C4-2B (cell line): ENCODE data around the gene CMKLR1.

ENCODE experiments used
- H3K27ac ChIP-seq: fragments of 450-650 bp; 2 replicates; pipeline ENCODE4 v1.5.1; 2017
- CTCF ChIP-seq: fragments of 450-650 bp; conservative IDR thresholded peaks from 2 replicates; pipeline ENCODE4 v1.5.1; 2017; ENCODE audit warnings: mild to moderate bottlenecking
- ZFX ChIP-seq: fragments of 450-650 bp; IDR thresholded peaks from 2 replicates; pipeline ENCODE4 v1.6.1; 2017

The CMKLR1 gene

GRCh38 chr12:108306506-108306905 is 32.6 kb downstream of the CMKLR1 start:
- H3K27ac ChIP-seq: no peak overlapping the region
- TF ChIP-seq CTCF: no peak
- TF ChIP-seq ZFX: no peak

- TF ChIP-seq ZFX: no peak
- TF ChIP-seq CTCF: no peak
Measured at GRCh38 chr12:108305991-108306501, 33.1 kb downstream of the CMKLR1 start.

DNA sequence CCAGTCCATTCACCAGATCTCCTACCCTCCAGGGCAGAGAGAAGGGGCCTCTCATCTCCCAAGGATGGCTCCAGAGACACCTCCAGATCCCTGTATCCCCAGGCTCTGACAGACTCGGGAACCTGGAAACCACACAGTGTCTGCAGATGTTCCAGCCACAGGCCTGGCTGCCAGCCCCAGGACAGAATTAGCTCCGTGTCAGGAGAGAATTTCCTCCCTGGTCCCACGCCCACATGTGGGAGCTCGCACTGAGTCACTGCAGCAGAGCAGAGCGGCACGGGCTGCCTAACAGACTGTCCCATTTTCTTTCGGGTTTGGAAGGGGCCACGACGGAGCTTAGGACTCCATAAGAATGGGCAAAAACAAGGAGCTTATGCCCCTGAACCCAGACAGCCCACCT is 33.6 kb downstream of the CMKLR1 start:
- no peak overlapping the region for H3K27ac ChIP-seq
- TF ChIP-seq CTCF (no peak), ZFX (no peak)

More at GRCh38 chr12:108305991-108306501, 33.1 kb downstream of the CMKLR1 start:
- H3K27ac ChIP-seq: no peak overlapping the region

DNA sequence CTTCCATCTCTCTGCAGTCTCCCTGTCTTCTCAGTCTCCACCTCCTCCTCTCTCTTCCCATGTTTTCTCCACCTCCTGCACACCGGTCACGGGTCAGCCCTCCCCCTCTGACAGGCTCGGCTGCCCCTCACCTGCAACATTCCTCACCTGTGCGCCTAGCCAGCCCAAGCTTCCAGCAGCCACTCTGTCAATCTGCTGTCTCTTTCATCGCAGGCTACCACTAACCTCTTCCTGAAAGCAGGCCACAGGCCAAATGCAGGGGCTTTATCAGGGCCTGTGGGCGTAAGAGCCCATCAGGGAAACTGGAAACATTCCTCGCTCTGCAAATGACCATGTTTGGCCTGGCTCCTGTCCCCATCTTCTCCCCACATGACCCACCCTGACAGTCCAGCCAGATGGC is 34.5 kb downstream of the CMKLR1 start:
- H3K27ac ChIP-seq: no peak overlapping the region
- TF ChIP-seq CTCF (no peak), ZFX (no peak)

DNA sequence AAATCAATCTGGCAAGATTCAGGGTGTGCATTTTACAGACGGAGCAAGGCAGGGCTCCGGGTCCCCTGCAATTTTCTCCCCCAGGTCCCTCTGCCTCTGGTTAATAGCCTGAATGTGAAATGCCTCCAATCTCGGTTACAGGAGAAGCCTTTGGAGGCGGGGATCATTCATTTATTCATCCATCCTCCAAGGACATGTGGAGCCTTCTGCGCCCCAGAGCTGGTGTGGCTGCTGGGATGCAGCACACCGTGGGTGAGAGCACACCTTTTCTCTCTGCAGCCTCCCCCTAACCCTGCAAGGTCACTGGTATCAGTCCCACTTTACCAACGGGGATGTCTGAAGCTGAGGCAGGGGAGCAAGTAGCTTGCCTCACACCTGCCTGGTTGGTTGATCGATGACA is 35.4 kb downstream of the CMKLR1 start:
- TF ChIP-seq ZFX: no peak
- TF ChIP-seq CTCF: no peak
- H3K27ac ChIP-seq: no peak overlapping the region

- no peak overlapping the region for H3K27ac ChIP-seq
- TF ChIP-seq CTCF: no peak
Measured at GRCh38 chr12:108302403-108303311, 36.5 kb downstream of the CMKLR1 start.

- H3K27ac ChIP-seq: no peak overlapping the region
- TF ChIP-seq ZFX: no peak
- TF ChIP-seq CTCF: no peak
Measured at GRCh38 chr12:108302016-108302402, 37.1 kb downstream of the CMKLR1 start.
